ENCODE data around the gene SENP2.

Gene SENP2

DNA sequence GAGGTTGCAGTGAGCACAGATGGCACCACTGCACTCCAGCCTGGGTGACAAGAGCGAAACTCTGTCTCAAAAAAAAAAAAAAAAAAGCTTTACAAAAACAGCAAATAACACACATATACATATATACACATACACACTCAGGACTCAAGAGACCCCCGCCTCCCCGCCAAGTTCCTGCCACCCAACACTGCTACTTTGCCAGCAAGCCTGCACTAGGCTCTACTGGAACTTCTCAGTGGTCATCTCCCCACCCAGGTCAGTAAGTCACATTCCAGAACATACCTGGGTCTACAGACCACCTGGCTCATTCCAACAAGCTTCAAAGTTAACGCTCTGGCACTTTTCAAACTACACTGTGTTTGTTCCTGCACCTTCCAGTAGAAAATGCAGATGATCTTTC lies 62.3 kb downstream of the SENP2 start:
- TF ChIP-seq, protein P1, sequence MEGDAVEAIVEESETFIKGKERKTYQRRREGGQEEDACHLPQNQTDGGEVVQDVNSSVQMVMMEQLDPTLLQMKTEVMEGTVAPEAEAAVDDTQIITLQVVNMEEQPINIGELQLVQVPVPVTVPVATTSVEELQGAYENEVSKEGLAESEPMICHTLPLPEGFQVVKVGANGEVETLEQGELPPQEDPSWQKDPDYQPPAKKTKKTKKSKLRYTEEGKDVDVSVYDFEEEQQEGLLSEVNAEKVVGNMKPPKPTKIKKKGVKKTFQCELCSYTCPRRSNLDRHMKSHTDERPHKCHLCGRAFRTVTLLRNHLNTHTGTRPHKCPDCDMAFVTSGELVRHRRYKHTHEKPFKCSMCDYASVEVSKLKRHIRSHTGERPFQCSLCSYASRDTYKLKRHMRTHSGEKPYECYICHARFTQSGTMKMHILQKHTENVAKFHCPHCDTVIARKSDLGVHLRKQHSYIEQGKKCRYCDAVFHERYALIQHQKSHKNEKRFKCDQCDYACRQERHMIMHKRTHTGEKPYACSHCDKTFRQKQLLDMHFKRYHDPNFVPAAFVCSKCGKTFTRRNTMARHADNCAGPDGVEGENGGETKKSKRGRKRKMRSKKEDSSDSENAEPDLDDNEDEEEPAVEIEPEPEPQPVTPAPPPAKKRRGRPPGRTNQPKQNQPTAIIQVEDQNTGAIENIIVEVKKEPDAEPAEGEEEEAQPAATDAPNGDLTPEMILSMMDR (IDR thresholded peaks at IDR 0.05; ENCODE audit: low read depth, low read length): no peak

DNA sequence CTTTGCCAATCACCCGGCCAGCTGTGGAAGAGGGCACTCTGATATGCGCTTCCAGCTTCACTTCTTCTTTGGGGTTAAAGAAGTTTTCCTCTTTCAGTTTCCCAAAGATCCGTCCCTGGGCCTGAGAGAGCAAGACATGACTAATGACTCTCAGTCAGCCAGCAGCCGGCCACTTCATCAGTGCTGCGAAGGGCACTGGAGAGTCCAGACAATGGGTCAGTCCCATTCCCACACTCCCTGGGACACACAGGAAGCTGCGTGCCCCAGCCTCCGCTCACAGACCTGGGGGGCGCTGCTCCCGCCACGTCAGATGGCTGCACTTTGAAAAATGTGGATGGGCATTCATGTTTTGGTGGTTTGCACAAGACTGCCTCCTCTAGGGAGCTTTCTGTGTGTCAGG lies 63.3 kb downstream of the SENP2 start:
- no peak overlapping the region for H3K4me3 ChIP-seq (ENCODE audit: low read depth, low read length)
- TF ChIP-seq, protein P1 (IDR thresholded peaks at IDR 0.05; ENCODE audit: low read depth, low read length): no peak

More for the DNA sequence above, 62.3 kb downstream of the SENP2 start:
- H3K4me3 ChIP-seq (ENCODE audit: low read depth, low read length): no peak overlapping the region

DNA sequence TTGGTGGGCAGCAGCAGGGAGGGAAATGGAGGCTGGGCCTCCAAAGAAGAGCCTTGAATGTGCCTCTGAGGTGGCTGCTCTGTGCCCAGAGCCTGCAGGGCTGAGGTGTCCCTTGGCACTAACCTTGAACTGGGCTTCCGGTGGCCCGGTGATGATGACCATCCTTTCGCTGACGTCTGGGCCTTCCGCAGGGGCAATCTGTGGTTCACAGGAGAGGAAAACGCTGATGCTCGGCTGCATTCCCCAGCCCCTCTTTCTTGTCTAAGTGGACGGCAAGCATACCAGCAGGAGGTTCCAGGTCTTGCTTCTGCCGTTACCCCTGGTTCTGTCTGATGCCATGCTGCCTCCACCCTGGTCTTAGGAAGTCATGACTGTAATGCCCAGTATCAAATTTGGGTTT lies 65.9 kb downstream of the SENP2 start:
- no peak overlapping the region for H3K4me3 ChIP-seq (ENCODE audit: low read depth, low read length)
- TF ChIP-seq, protein P1 (IDR thresholded peaks at IDR 0.05; ENCODE audit: low read depth, low read length): no peak

DNA sequence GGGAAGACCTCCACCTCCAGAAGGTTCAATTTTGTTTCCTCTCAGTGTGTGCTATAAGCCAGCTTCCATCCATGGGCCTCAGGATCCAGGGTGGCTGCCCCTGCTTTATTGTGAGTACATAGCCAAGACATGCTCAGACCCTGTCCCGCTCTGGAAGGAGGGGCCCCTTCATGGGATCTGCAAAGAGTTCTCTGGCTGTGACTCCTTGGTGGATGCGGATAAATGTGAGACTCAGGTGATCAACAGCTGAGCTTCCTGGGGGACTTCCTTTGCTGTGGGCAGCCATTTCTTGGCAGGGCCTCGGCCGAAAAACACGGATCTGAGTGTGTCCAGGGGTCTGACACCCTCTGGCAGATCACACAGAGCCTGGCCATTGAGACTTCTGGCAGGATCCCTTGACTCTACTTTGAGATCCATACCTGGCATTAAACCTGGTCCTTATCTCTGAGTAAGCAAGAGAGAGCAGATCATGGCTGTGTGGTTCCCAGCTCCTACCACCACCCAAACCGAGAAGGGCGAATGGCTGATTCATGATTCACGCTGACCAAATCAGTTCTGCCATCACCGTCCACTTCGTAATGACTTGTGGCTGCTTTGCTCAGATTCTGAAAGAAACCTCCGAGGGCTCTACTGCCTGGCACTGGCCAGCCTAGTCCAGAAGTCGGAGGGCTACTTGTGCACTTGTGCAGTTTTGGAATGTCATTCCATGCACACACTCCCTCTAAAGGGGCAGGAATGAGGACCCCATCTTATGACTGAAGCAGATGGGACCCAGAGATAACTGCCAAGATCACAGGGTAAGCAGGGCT lies 68.1 kb downstream of the SENP2 start:
- H3K4me3 ChIP-seq (ENCODE audit: low read depth, low read length): no peak overlapping the region

DNA sequence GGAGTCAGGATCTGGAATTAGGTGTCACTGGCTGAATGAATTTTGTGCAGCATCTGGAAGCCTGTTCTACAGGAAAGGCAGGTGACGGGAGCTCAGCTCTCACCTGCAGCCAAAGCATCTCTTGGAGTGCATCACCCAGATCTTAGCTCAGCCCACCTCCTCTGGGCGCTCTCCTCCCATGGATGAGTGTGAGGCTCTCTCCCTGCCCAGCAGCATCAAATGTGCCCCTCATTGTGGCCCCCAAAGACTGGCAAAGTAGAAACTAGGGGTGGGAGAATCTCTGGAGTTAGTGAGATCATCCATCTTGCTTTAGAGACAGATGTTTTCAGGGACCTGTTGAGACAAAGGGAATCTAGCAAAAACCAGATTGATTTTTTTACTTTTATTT lies 68.7 kb downstream of the SENP2 start:
- TF ChIP-seq, protein P1 (IDR thresholded peaks at IDR 0.05; ENCODE audit: low read depth, low read length): no peak
- H3K4me3 ChIP-seq (ENCODE audit: low read depth, low read length): no peak overlapping the region

More for the DNA sequence above, 68.1 kb downstream of the SENP2 start:
- TF ChIP-seq, protein P1 (IDR thresholded peaks at IDR 0.05; ENCODE audit: low read depth, low read length): no peak

DNA sequence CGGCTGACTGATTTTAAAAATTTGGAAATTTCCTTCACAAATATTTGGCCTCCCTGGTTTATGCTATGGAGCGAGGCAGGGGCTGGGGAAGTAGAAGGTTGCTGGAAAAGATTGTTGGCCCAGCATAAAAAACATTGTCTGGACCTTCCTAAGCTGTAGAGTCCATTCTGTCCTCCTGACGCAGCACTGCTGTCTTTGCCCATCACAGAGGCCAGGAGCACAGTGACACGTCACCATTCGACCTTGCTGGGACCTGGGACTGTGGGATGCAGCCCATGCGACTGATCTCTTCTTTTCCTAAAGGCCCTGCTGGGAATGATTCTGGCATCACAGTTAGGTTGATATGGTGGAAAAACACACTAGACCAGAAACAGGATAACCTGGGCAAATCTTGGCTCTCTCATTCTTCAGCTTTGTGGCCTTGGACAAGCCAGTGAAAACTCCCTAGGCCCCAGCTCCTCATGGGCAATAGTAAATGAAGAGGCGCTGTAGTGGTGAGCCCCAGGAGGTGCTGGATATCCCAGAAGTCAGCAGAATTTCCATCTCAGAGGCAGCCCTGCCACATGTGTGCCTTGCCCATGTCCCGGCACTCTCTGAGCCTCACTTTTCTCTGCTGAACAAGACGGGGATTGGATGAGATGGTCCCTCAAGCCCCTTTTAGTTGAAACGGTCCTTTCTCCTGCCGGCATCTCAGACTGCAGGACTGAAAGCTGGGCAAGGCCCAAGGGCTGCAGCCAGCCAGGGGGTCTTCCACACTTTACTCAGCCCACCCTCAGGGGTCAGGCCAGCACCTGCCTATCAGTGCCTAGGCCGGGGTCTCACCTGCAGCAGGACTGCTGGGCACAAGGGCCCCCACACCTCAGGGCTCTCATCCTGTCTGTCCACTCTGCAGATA lies 69.6 kb downstream of the SENP2 start:
- H3K4me3 ChIP-seq (ENCODE audit: low read depth, low read length): no peak overlapping the region

More for the DNA sequence above, 69.6 kb downstream of the SENP2 start:
- TF ChIP-seq, protein P1 (IDR thresholded peaks at IDR 0.05; ENCODE audit: low read depth, low read length): no peak
